Measurements from ENCODE around the gene DMRTA2. TPM values are rescaled to one million over a fixed set of nuclear protein-coding genes. Genes with fewer than 3 reads are reported as not detected.

DMRTA2 gene
- total RNA-seq, 1 donor from 2014 or later, result 0.08 TPM

GRCh38 chr1:50424884-50425375 lies 1.7 kb upstream of the DMRTA2 start:
- no peak for DNase-seq (ENCODE audit: low spot score)
- intact Hi-C loops (cut with DNase I), result no loop called here

- intact Hi-C loops (cut with DNase I), result no loop called here
Measured at GRCh38 chr1:50424045-50424883, 1.0 kb upstream of the DMRTA2 start.

GRCh38 chr1:50423670-50424000 lies 392 bp upstream of the DMRTA2 start:
- no peak for DNase-seq (ENCODE audit: low spot score)
- intact Hi-C loops (cut with DNase I), result no loop called here

More at GRCh38 chr1:50424045-50424883, 1.0 kb upstream of the DMRTA2 start:
- DNase-seq (ENCODE audit: low spot score), result no peak

GRCh38 chr1:50422675-50422945 lies 633 bp downstream of the DMRTA2 start:
- intact Hi-C loops (cut with DNase I), result no loop called here
- no peak for DNase-seq (ENCODE audit: low spot score)

GRCh38 chr1:50421768-50422674 lies 1.2 kb downstream of the DMRTA2 start:
- intact Hi-C loops (cut with DNase I), result no loop called here
- no peak for DNase-seq (ENCODE audit: low spot score)

GRCh38 chr1:50421366-50421748 lies 1.9 kb downstream of the DMRTA2 start:
- no peak for DNase-seq (ENCODE audit: low spot score)
- intact Hi-C loops (cut with DNase I), result no loop called here

GRCh38 chr1:50420689-50421365 lies 2.4 kb downstream of the DMRTA2 start:
- intact Hi-C loops (cut with DNase I), result no loop called here
- no peak for DNase-seq (ENCODE audit: low spot score)

GRCh38 chr1:50419907-50420677 lies 3.2 kb downstream of the DMRTA2 start:
- DNase-seq (ENCODE audit: low spot score), result no peak
- intact Hi-C loops (cut with DNase I), result no loop called here

- DNase-seq (ENCODE audit: low spot score), result no peak
- intact Hi-C loops (cut with DNase I), result no loop called here
Measured at GRCh38 chr1:50419192-50419906, 3.9 kb downstream of the DMRTA2 start.

- intact Hi-C loops (cut with DNase I), result no loop called here
- no peak for DNase-seq (ENCODE audit: low spot score)
Measured at GRCh38 chr1:50418600-50419109, 4.6 kb downstream of the DMRTA2 start.

- intact Hi-C loops (cut with DNase I), result no loop called here
- no peak for DNase-seq (ENCODE audit: low spot score)
Measured at GRCh38 chr1:50417946-50418599, 5.2 kb downstream of the DMRTA2 start.

GRCh38 chr1:50417507-50417906 lies 5.7 kb downstream of the DMRTA2 start:
- intact Hi-C loops (cut with DNase I), result no loop called here
- no peak for DNase-seq (ENCODE audit: low spot score)

GRCh38 chr1:50416553-50417453 lies 6.4 kb downstream of the DMRTA2 start:
- intact Hi-C loops (cut with DNase I), result no loop called here
- no peak for DNase-seq (ENCODE audit: low spot score)

- DNase-seq (ENCODE audit: low spot score), result no peak
- intact Hi-C loops (cut with DNase I), result no loop called here
Measured at GRCh38 chr1:50416150-50416527, 7.1 kb downstream of the DMRTA2 start.

- no peak for DNase-seq (ENCODE audit: low spot score)
- intact Hi-C loops (cut with DNase I), result no loop called here
Measured at GRCh38 chr1:50415235-50416149, 7.8 kb downstream of the DMRTA2 start.

- no peak for DNase-seq (ENCODE audit: low spot score)
- intact Hi-C loops (cut with DNase I), result no loop called here
Measured at GRCh38 chr1:50414853-50415234, 8.4 kb downstream of the DMRTA2 start.
